Measurements from ENCODE around the gene MARCHF11.

MARCHF11 gene

GRCh38 chr5:16152601-16153568 is 26.7 kb downstream of the MARCHF11 start:
- no peak for TF ChIP-seq TAF1 (IDR thresholded peaks at IDR 0.05; ENCODE audit: borderline replicate concordance, low read depth, low read length)
- no peak for TF ChIP-seq POLR2AphosphoS5 (IDR thresholded peaks at IDR 0.05; ENCODE audit: low read depth, low read length)
- no peak for TF ChIP-seq POLR2A (IDR thresholded peaks at IDR 0.05; ENCODE audit: low read depth, low read length)
- FAIRE-seq (no peak), DNase-seq (ENCODE audit: insufficient read length) (no peak)

- TF ChIP-seq TAF1 (IDR thresholded peaks at IDR 0.05; ENCODE audit: borderline replicate concordance, low read depth, low read length) (no peak), POLR2AphosphoS5 (IDR thresholded peaks at IDR 0.05; ENCODE audit: low read depth, low read length) (no peak), POLR2A (IDR thresholded peaks at IDR 0.05; ENCODE audit: low read depth, low read length) (no peak)
- no peak for FAIRE-seq
- DNase-seq (ENCODE audit: insufficient read length) = no peak
Measured at GRCh38 chr5:16149621-16150020, 30.0 kb downstream of the MARCHF11 start.

- TF ChIP-seq POLR2AphosphoS5 (IDR thresholded peaks at IDR 0.05; ENCODE audit: low read depth, low read length) (no peak), POLR2A (IDR thresholded peaks at IDR 0.05; ENCODE audit: low read depth, low read length) (no peak), TAF1 (IDR thresholded peaks at IDR 0.05; ENCODE audit: borderline replicate concordance, low read depth, low read length) (no peak)
- no peak for FAIRE-seq
Measured at GRCh38 chr5:16147179-16147900, 32.3 kb downstream of the MARCHF11 start.

GRCh38 chr5:16144416-16144815 is 35.2 kb downstream of the MARCHF11 start:
- no peak for FAIRE-seq
- no peak for TF ChIP-seq POLR2A (IDR thresholded peaks at IDR 0.05; ENCODE audit: low read depth, low read length)
- TF ChIP-seq POLR2AphosphoS5 (IDR thresholded peaks at IDR 0.05; ENCODE audit: low read depth, low read length) = no peak
- no peak for TF ChIP-seq TAF1 (IDR thresholded peaks at IDR 0.05; ENCODE audit: borderline replicate concordance, low read depth, low read length)
- no peak for DNase-seq (ENCODE audit: insufficient read length)

More at GRCh38 chr5:16147179-16147900, 32.3 kb downstream of the MARCHF11 start:
- DNase-seq (ENCODE audit: insufficient read length) = no peak

GRCh38 chr5:16143361-16144049 is 36.1 kb downstream of the MARCHF11 start:
- TF ChIP-seq POLR2A (IDR thresholded peaks at IDR 0.05; ENCODE audit: low read depth, low read length) = no peak
- TF ChIP-seq POLR2AphosphoS5 (IDR thresholded peaks at IDR 0.05; ENCODE audit: low read depth, low read length) = no peak
- no peak for TF ChIP-seq TAF1 (IDR thresholded peaks at IDR 0.05; ENCODE audit: borderline replicate concordance, low read depth, low read length)
- FAIRE-seq (no peak), DNase-seq (ENCODE audit: insufficient read length) (no peak)

- TF ChIP-seq POLR2A (IDR thresholded peaks at IDR 0.05; ENCODE audit: low read depth, low read length) (no peak), POLR2AphosphoS5 (IDR thresholded peaks at IDR 0.05; ENCODE audit: low read depth, low read length) (no peak), TAF1 (IDR thresholded peaks at IDR 0.05; ENCODE audit: borderline replicate concordance, low read depth, low read length) (no peak)
- DNase-seq (ENCODE audit: insufficient read length) (no peak), FAIRE-seq (no peak)
Measured at GRCh38 chr5:16140944-16141343, 38.6 kb downstream of the MARCHF11 start.

GRCh38 chr5:16140417-16140816 is 39.2 kb downstream of the MARCHF11 start:
- FAIRE-seq = no peak
- TF ChIP-seq TAF1 (IDR thresholded peaks at IDR 0.05; ENCODE audit: borderline replicate concordance, low read depth, low read length) = no peak
- TF ChIP-seq POLR2AphosphoS5 (IDR thresholded peaks at IDR 0.05; ENCODE audit: low read depth, low read length) = no peak
- TF ChIP-seq POLR2A (IDR thresholded peaks at IDR 0.05; ENCODE audit: low read depth, low read length) = no peak
- no peak for DNase-seq (ENCODE audit: insufficient read length)

GRCh38 chr5:16137177-16137576 is 42.4 kb downstream of the MARCHF11 start:
- TF ChIP-seq TAF1 (IDR thresholded peaks at IDR 0.05; ENCODE audit: borderline replicate concordance, low read depth, low read length) = no peak
- TF ChIP-seq POLR2AphosphoS5 (IDR thresholded peaks at IDR 0.05; ENCODE audit: low read depth, low read length) = no peak
- no peak for TF ChIP-seq POLR2A (IDR thresholded peaks at IDR 0.05; ENCODE audit: low read depth, low read length)
- DNase-seq (ENCODE audit: insufficient read length) = no peak
- FAIRE-seq = no peak

- FAIRE-seq = no peak
Measured at GRCh38 chr5:16135506-16135905, 44.1 kb downstream of the MARCHF11 start.

GRCh38 chr5:16135003-16135402 is 44.6 kb downstream of the MARCHF11 start:
- TF ChIP-seq POLR2AphosphoS5 (IDR thresholded peaks at IDR 0.05; ENCODE audit: low read depth, low read length) = no peak
- no peak for TF ChIP-seq TAF1 (IDR thresholded peaks at IDR 0.05; ENCODE audit: borderline replicate concordance, low read depth, low read length)
- TF ChIP-seq POLR2A (IDR thresholded peaks at IDR 0.05; ENCODE audit: low read depth, low read length) = no peak
- FAIRE-seq (no peak), DNase-seq (ENCODE audit: insufficient read length) (no peak)

More at GRCh38 chr5:16135506-16135905, 44.1 kb downstream of the MARCHF11 start:
- DNase-seq (ENCODE audit: insufficient read length) = no peak
- TF ChIP-seq TAF1 (IDR thresholded peaks at IDR 0.05; ENCODE audit: borderline replicate concordance, low read depth, low read length) (no peak), POLR2A (IDR thresholded peaks at IDR 0.05; ENCODE audit: low read depth, low read length) (no peak), POLR2AphosphoS5 (IDR thresholded peaks at IDR 0.05; ENCODE audit: low read depth, low read length) (no peak)

GRCh38 chr5:16134204-16134603 is 45.4 kb downstream of the MARCHF11 start:
- no peak for DNase-seq (ENCODE audit: insufficient read length)
- TF ChIP-seq POLR2AphosphoS5 (IDR thresholded peaks at IDR 0.05; ENCODE audit: low read depth, low read length) = no peak
- TF ChIP-seq POLR2A (IDR thresholded peaks at IDR 0.05; ENCODE audit: low read depth, low read length) = no peak
- TF ChIP-seq TAF1 (IDR thresholded peaks at IDR 0.05; ENCODE audit: borderline replicate concordance, low read depth, low read length) = no peak

More at GRCh38 chr5:16134204-16134603, 45.4 kb downstream of the MARCHF11 start:
- no peak for FAIRE-seq
